Right lobe of liver (tissue), 4 donors: ENCODE data around the gene TFIP11.

Experiments used
- CTCF ChIP-seq, 4 donors: fragments of 200-600 bp in 3 of 4; fragments of 450-650 bp in 1 of 4; IDR thresholded peaks; one replicate each; pipeline versions ENCODE4 v1.5.1 to v1.8.0; 2016 to 2022; ENCODE audit warnings: antibody characterized with exemption in 4 of 4, mild to moderate bottlenecking in 2 of 4
- POLR2A ChIP-seq: fragments of 450-650 bp; IDR thresholded peaks from one replicate; pipeline ENCODE4 v1.6.1; 2017; ENCODE audit warnings: antibody characterized with exemption, mild to moderate bottlenecking
- donor health status: DM: no; HTN: no; CAD: no.
- donor health status: DM: no; HTN: no; CAD: no.
- donor health status: DM: no; HTN: yes; CAD: no.

- TF ChIP-seq CTCF (IDR thresholded peaks at IDR 0.05): no peak
- no peak for TF ChIP-seq POLR2A
Observed at GRCh38 chr22:26447584-26448329, 64.5 kb downstream of the TFIP11 start.
